Neural cell (in vitro differentiated cells): ENCODE measurements around the gene ATP6V1E1.

Experiments
- CTCF ChIP-seq: fragments of 450-650 bp; IDR thresholded peaks from 2 replicates; pipeline ENCODE4 v1.5.1; 2014; ENCODE audit warnings: antibody characterized with exemption, mild to moderate bottlenecking, moderate library complexity; ENCODE audit not compliant: poor library complexity, severe bottlenecking
- EP300 ChIP-seq: fragments of 450-650 bp; conservative IDR thresholded peaks from 2 replicates; pipeline ENCODE4 v1.6.1; 2014; ENCODE audit warnings: antibody characterized with exemption, mild to moderate bottlenecking, moderate library complexity; ENCODE audit not compliant: poor library complexity, severe bottlenecking
- EZH2 ChIP-seq: fragments of 200-600, 300-800 bp; shearing (Covaris generic), sonication (generic); IDR thresholded peaks from 2 replicates; pipeline ENCODE4 v1.6.1; 2014; ENCODE audit warnings: antibody characterized with exemption, low read length, borderline replicate concordance, mild to moderate bottlenecking; ENCODE audit not compliant: insufficient read depth, poor library complexity, severe bottlenecking
- RAD21 ChIP-seq: fragments of 450-650 bp; conservative IDR thresholded peaks from 2 replicates; pipeline ENCODE4 v1.6.1; 2014; ENCODE audit warnings: antibody characterized with exemption, mild to moderate bottlenecking, moderate library complexity
- TAF1 ChIP-seq: IDR thresholded peaks from 2 replicates; pipeline ENCODE4 v1.6.1; 2012; ENCODE audit warnings: low read depth

DNA sequence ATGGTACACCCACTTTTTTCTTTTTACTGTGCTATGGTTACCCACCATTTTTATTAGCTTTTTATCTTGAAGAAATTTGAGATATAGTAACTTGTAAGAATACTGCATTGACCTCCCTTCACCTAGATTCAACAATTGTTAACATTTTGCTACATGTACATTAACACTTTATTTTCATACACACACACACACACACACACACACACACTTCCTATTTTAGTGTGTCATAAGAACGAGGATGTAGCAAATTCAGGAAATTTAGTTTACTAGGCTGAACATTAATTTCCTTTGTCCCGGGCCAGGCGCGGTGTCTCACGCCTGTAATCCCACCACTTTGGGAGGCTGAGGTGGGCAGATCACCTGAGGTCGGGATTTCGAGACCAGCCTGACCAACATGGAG, 1.1 kb upstream of the ATP6V1E1 start:
- TF ChIP-seq TAF1 (no peak), CTCF (no peak), RAD21 (no peak), EZH2 (no peak), EP300 (no peak)
